Thoracic aorta (tissue), 2 donors: Measurements from ENCODE around the gene TGFB1I1. TPM values are rescaled to one million over a fixed set of nuclear protein-coding genes. Genes with fewer than 3 reads are reported as not detected.

ENCODE experiments used
- ATAC-seq: fragments of 150-250 bp; one replicate; pipeline ENCODE4 v1.8.0; 2017; ENCODE audit warnings: low read depth; ENCODE audit not compliant: insufficient number of reproducible peaks, low FRiP score
- DNase-seq: peaks from one replicate; pipeline ENCODE4 v3.0.0-alpha.2; 2020; ENCODE audit warnings: low spot score
- H3K27ac ChIP-seq, 2 donors: fragments of 200-600 bp; sonication (generic); 1 replicate in 1 of 2; 2 replicates in 1 of 2; pipeline ENCODE4 v1.5.1; 2016; ENCODE audit warnings: mild to moderate bottlenecking in 2 of 2, moderate library complexity in 2 of 2
- H3K27me3 ChIP-seq: fragments of 200-600 bp; sonication (generic); replicated peaks from 2 replicates; pipeline ENCODE4 v1.6.0; 2016; ENCODE audit warnings: mild to moderate bottlenecking; ENCODE audit not compliant: insufficient read depth
- H3K36me3 ChIP-seq: fragments of 200-600 bp; sonication (generic); one replicate; pipeline ENCODE4 v1.5.1; 2016
- H3K4me1 ChIP-seq, 2 donors: fragments of 200-600 bp; sonication (generic); 1 replicate in 1 of 2; 2 replicates in 1 of 2; pipeline versions ENCODE4 v1.5.1 to v1.6.0; 2016; ENCODE audit warnings: low read depth in 2 of 2, mild to moderate bottlenecking in 1 of 2; ENCODE audit not compliant: control insufficient read depth in 1 of 2
- H3K4me3 ChIP-seq: fragments of 200-600 bp; sonication (generic); 2 replicates; pipeline ENCODE4 v1.5.1; 2016; ENCODE audit warnings: mild to moderate bottlenecking
- H3K9me3 ChIP-seq: fragments of 200-600 bp; sonication (generic); 2 replicates; pipeline ENCODE4 v1.5.1; 2016
- CTCF ChIP-seq: fragments of 200-600 bp; sonication (generic); IDR thresholded peaks from one replicate; pipeline ENCODE4 v1.5.1; 2019; ENCODE audit warnings: antibody characterized with exemption
- total RNA-seq, 2 donors: library from RNA; depleted of rRNA; stranded (reverse); fragments of >200 nt; gene quantifications; one replicate each; pipeline versions ENCODE4 v1.1.0 to v1.2.3, GENCODE V29; 2016

TGFB1I1 gene
- total RNA-seq, 2 donors from 2014 or later: 192 to 231 TPM

DNA sequence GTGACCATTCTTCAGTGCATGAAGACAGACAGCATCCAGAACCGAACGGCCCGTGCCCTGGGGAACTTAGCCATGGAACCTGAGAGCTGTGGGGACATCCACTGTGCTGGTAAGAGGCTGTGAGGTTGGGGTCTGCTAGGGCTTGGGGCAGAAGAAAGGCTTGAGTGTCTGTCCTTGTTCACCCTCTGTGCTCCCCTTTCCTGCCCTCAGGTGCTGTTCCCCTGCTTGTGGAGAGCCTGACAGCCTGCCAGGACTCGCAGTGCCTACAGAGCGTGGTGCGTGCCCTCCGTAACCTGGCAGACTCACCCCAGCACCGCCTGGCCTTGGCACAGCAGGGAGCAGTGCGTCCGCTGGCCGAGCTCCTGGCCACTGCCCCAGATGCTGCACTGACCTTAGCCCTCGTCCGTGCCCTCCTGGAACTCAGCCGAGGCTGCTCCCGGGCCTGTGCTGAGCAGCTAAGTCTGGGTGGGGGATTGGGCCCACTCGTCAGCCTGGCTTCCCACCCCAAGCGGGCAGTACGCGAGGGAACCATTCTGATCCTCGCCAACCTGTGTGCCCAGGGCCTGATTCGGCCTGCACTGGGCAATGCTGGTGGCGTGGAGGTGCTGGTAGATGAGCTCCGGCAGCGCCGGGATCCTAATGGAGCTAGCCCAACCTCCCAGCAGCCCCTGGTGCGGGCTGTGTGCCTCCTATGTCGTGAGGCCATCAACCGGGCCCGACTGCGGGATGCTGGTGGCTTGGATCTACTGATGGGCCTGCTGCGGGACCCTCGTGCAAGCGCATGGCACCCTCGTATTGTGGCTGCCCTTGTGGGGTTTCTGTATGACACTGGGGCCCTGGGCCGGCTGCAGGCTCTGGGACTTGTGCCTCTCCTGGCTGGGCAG is 9.8 kb upstream of the TGFB1I1 start:
- no peak for TF ChIP-seq CTCF
- DNase-seq (no peak), ATAC-seq (no peak)
- no peaks in the 10 kb centered on the region for H3K27me3 ChIP-seq
- peaks cover 12 to 20% of the 10 kb centered on the region in 2 donors for H3K4me1 ChIP-seq
- H3K4me3 ChIP-seq: no peak overlapping the region
- H3K27ac ChIP-seq: no peak overlapping the region
- peaks cover 11% of the 10 kb centered on the region for H3K36me3 ChIP-seq
- no peaks in the 10 kb centered on the region for H3K9me3 ChIP-seq

- ATAC-seq (no peak), DNase-seq (no peak)
- H3K36me3 ChIP-seq: peaks cover 11% of the 10 kb centered on the region
- no peak overlapping the region for H3K4me3 ChIP-seq
- no peak for TF ChIP-seq CTCF
- H3K4me1 ChIP-seq: peaks cover 5 to 10% of the 10 kb centered on the region in 2 donors
- no peak overlapping the region for H3K27ac ChIP-seq
- H3K9me3 ChIP-seq: no peaks in the 10 kb centered on the region
- H3K27me3 ChIP-seq: no peaks in the 10 kb centered on the region
These were observed 7.6 kb upstream of the TGFB1I1 start for GRCh38 chr16:31464348-31464769.

DNA sequence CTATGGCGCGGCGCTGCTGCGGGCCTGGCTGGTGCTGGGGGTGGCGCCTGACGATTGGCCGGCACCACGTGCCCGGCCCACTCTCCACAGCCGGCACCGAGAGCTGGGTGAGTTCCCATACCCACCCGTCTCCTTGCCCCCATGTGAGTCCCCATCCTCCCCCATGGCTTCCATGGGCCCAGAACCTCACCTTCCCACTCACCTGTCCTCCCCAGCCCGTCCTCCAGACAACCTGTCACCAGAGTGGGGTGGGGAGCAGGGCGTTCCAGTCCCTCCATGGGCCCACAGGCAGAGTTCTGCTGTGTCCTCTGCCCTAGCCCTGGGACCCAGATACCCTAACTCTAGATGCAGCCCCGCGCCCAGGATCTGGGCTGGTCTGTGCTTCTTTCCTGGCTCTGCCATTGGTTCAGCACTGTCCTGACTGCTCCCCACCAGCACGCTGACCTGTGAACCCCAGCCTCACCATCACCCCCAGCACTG is 7.1 kb upstream of the TGFB1I1 start:
- Histone ChIP-seq H3K27ac (no peak overlapping the region), H3K36me3 (peaks cover 11% of the 10 kb centered on the region), H3K9me3 (no peaks in the 10 kb centered on the region), H3K27me3 (no peaks in the 10 kb centered on the region), H3K4me1 (peaks cover 5 to 10% of the 10 kb centered on the region in 2 donors), H3K4me3 (no peak overlapping the region)
- no peak for ATAC-seq
- DNase-seq: no peak
- TF ChIP-seq CTCF: no peak

- DNase-seq (no peak), ATAC-seq (no peak)
- Histone ChIP-seq H3K36me3 (peaks cover 11% of the 10 kb centered on the region), H3K27ac (no peak overlapping the region), H3K27me3 (no peaks in the 10 kb centered on the region), H3K4me1 (peaks cover 5 to 7% of the 10 kb centered on the region in 2 donors), H3K9me3 (no peaks in the 10 kb centered on the region), H3K4me3 (no peak overlapping the region)
- TF ChIP-seq CTCF: no peak
These were observed 6.1 kb upstream of the TGFB1I1 start for GRCh38 chr16:31465788-31466370.

- TF ChIP-seq CTCF: no peak
- peaks cover 11% of the 10 kb centered on the region for H3K36me3 ChIP-seq
- H3K9me3 ChIP-seq: no peaks in the 10 kb centered on the region
- no peaks in the 10 kb centered on the region for H3K27me3 ChIP-seq
- H3K4me3 ChIP-seq: no peak overlapping the region
- ATAC-seq: no peak
- DNase-seq: no peak
- H3K4me1 ChIP-seq: peaks cover 10 to 12% of the 10 kb centered on the region in 2 donors
- H3K27ac ChIP-seq: no peak overlapping the region
These were observed 5.5 kb upstream of the TGFB1I1 start for GRCh38 chr16:31466381-31466841.
